ENCODE data around the gene COL8A1. TPM values are rescaled to one million over a fixed set of nuclear protein-coding genes. Genes with fewer than 3 reads are reported as not detected.

The COL8A1 gene
- total and polyA plus RNA-seq, 7 experiments from 2014 or later = 0.13 to 0.24 (median 0.14) TPM; not detected in 3

DNA sequence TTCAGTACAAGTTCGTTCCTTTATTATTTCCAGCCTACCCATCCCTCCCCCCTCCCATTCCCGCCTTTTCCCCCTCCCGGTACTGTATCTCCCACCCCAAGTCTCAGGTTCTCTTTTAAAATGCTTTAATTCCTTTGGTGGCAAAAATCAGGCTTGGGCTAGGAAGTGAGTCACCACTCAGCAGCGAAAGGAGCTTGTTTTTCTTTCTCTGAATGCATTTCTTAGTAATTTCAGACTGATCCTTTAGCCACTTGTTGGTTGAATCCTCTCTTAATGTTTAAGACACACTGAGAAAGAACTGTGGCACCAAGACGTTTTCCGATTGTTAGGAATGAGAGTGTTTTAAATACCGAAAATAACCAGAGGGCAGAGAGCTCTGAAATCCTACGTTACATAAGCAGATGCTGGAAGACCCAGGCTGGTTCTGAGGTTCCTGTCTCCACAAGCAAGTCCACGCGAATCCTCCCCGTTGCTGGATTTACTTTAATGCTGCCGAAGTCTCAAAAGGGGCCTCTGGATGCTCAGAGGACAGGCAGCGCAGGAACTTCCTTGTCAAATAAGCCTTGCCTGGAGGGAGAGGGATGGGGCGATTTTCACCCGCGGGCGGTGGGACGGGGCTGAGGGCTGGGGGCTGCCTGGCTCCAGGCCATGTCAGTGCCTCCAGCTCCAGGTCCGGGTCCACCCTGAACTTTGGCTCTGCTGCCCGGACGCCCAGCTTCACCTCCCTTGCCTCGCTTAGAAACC, 854 bp upstream of the COL8A1 start:
- Histone ChIP-seq H3K4me1 (ENCODE audit: control insufficient read depth in 2 of 2, insufficient read depth in 2 of 2, low read length in 2 of 2) (no peaks in the 10 kb centered on the region), H3K9me3 (ENCODE audit: control insufficient read depth in 2 of 3, low read length in 3 of 3) (no peaks in the 10 kb centered on the region), H3K4me3 (ENCODE audit: low read length) (no peak overlapping the region), H3K36me3 (ENCODE audit: control insufficient read depth in 2 of 3, insufficient read depth in 3 of 3, low read length in 3 of 3) (no peaks in the 10 kb centered on the region), H3K27me3 (ENCODE audit: control insufficient read depth in 2 of 2, insufficient read depth in 2 of 2, low read length in 2 of 2) (peaks cover 0 to 7% of the 10 kb centered on the region in 2 donors), H3K27ac (ENCODE audit: low read depth, low read length) (no peak overlapping the region)
- ATAC-seq (no peak), DNase-seq (no peak)
- Mint-ChIP-seq H3K9me3 (peaks cover 0 to 5% (median 0%) of the 10 kb centered on the region in 11 donors), H3K36me3 (peaks cover 0 to 5% (median 0%) of the 10 kb centered on the region in 5 donors), H3K4me3 (peak overlapping the region; percentile 26 to 78 (median 60)), H3K27ac (no peak overlapping the region), H3K4me1 (peaks cover 13 to 22% (median 17%) of the 10 kb centered on the region in 7 donors), H3K27me3 (peaks cover 67 to 83% (median 79%) of the 10 kb centered on the region in 5 donors)
- intact Hi-C loops (cut with micrococcal nuclease) = no loop called here
- ChIA-PET POLR2A (no interaction called here), CTCF (no interaction called here)

DNA sequence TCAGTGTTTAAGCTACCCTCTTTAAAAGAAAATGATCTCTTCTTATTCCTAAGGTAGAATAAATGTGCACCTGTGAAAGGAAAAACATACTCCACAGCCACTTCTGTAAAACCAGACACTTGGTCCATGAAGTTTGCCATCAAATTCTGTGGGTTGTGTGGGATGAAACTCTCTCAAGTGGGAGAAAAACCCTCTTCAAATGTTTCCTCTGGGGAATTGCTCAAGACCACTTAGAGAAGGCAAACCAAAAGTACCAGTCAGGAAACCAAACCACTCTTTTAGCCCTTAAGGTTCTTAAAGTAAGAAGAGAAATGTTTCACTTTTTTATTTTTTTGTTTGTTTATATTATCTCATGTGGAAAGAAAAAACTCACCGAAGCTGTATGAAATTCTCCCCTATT, 1.2 kb downstream of the COL8A1 start:
- Mint-ChIP-seq H3K4me1 (peaks cover 13 to 22% (median 17%) of the 10 kb centered on the region in 7 donors), H3K4me3 (no peak overlapping the region), H3K27ac (no peak overlapping the region), H3K9me3 (peaks cover 0 to 4% (median 0%) of the 10 kb centered on the region in 11 donors), H3K27me3 (peaks cover 64 to 92% (median 78%) of the 10 kb centered on the region in 5 donors), H3K36me3 (peaks cover 0 to 5% (median 0%) of the 10 kb centered on the region in 5 donors)
- Histone ChIP-seq H3K9me3 (ENCODE audit: control insufficient read depth in 2 of 3, low read length in 3 of 3) (no peaks in the 10 kb centered on the region), H3K36me3 (ENCODE audit: control insufficient read depth in 2 of 3, insufficient read depth in 3 of 3, low read length in 3 of 3) (no peaks in the 10 kb centered on the region), H3K27me3 (ENCODE audit: control insufficient read depth in 2 of 2, insufficient read depth in 2 of 2, low read length in 2 of 2) (peaks cover 0 to 7% of the 10 kb centered on the region in 2 donors), H3K4me3 (ENCODE audit: low read length) (no peak overlapping the region), H3K27ac (ENCODE audit: low read depth, low read length) (no peak overlapping the region), H3K4me1 (ENCODE audit: control insufficient read depth in 2 of 2, insufficient read depth in 2 of 2, low read length in 2 of 2) (no peaks in the 10 kb centered on the region)
- ChIA-PET POLR2A (no interaction called here), CTCF (no interaction called here)
- DNase-seq = no peak
- no peak for ATAC-seq
- intact Hi-C loops (cut with micrococcal nuclease) = no loop called here

DNA sequence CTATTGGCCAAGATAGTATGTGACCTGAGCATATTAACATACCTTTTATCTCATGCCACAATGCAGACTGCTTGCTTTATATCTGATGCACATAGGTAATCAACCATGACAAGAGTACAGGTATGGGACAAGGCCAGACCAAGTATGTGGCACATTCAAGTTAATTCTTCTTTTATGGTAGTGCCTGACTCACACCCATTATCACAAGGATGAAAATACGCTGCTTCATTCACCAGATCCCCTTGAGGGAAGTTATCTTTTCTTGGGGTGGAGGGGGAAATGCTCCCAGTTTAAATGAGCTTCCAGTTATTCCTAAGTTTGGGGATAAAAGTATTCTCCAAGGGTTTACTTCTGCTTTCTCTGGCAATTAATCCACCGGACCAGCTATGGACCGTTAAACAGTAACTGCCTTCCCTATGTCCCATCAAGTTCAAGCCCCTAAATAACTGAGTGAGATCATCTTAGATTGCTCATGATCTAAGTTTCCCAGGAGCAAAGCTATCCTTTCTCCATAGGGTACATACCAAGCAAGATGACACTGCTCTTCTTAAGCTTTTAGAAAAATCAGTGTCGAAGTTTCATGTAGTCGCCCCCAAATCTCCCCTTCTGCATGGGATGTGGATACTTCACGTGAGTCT, 1.9 kb downstream of the COL8A1 start:
- Mint-ChIP-seq H3K36me3 (peaks cover 0 to 5% (median 0%) of the 10 kb centered on the region in 5 donors), H3K27ac (no peak overlapping the region), H3K4me3 (no peak overlapping the region), H3K4me1 (peaks cover 13 to 22% (median 17%) of the 10 kb centered on the region in 7 donors), H3K9me3 (peaks cover 0 to 7% (median 0%) of the 10 kb centered on the region in 11 donors), H3K27me3 (peaks cover 59 to 89% (median 71%) of the 10 kb centered on the region in 5 donors)
- no peak overlapping the region for H3K27ac ChIP-seq (ENCODE audit: low read depth, low read length)
- DNase-seq (no peak), ATAC-seq (no peak)
- H3K27me3 ChIP-seq (ENCODE audit: control insufficient read depth in 2 of 2, insufficient read depth in 2 of 2, low read length in 2 of 2) = peaks cover 0 to 7% of the 10 kb centered on the region in 2 donors
- no peaks in the 10 kb centered on the region for H3K4me1 ChIP-seq (ENCODE audit: control insufficient read depth in 2 of 2, insufficient read depth in 2 of 2, low read length in 2 of 2)
- H3K4me3 ChIP-seq (ENCODE audit: low read length) = no peak overlapping the region
- no peaks in the 10 kb centered on the region for H3K36me3 ChIP-seq (ENCODE audit: control insufficient read depth in 2 of 3, insufficient read depth in 3 of 3, low read length in 3 of 3)
- intact Hi-C loops (cut with micrococcal nuclease) = no loop called here
- POLR2A ChIA-PET = no interaction called here
- CTCF ChIA-PET = no interaction called here
- no peaks in the 10 kb centered on the region for H3K9me3 ChIP-seq (ENCODE audit: control insufficient read depth in 2 of 3, low read length in 3 of 3)

DNA sequence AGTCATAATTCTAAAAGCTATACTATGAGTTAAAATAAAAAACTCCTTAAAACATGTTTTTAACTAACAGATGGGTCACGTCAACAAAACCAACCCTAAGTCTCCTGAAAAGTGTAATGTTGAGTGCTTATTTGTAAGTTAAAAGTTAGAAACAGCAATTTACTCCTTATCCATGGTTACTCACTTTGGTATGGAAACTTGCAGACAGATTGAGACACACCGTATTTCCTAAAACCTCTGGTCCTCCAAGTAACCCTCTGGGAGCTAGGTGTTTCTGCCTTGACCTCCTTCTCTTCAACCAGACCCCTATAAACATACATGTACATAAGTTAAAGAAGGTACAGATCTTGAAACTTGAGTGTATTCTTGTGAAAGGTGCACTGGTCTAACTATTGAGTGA, 3.1 kb downstream of the COL8A1 start:
- Histone ChIP-seq H3K27me3 (ENCODE audit: control insufficient read depth in 2 of 2, insufficient read depth in 2 of 2, low read length in 2 of 2) (peaks cover 0 to 6% of the 10 kb centered on the region in 2 donors), H3K27ac (ENCODE audit: low read depth, low read length) (no peak overlapping the region), H3K36me3 (ENCODE audit: control insufficient read depth in 2 of 3, insufficient read depth in 3 of 3, low read length in 3 of 3) (no peaks in the 10 kb centered on the region), H3K4me1 (ENCODE audit: control insufficient read depth in 2 of 2, insufficient read depth in 2 of 2, low read length in 2 of 2) (no peaks in the 10 kb centered on the region), H3K4me3 (ENCODE audit: low read length) (no peak overlapping the region), H3K9me3 (ENCODE audit: control insufficient read depth in 2 of 3, low read length in 3 of 3) (no peaks in the 10 kb centered on the region)
- POLR2A ChIA-PET = no interaction called here
- CTCF ChIA-PET = no interaction called here
- DNase-seq = no peak
- Mint-ChIP-seq H3K27me3 (peaks cover 49 to 80% (median 62%) of the 10 kb centered on the region in 5 donors), H3K4me1 (peaks cover 13 to 21% (median 17%) of the 10 kb centered on the region in 7 donors), H3K27ac (no peak overlapping the region), H3K9me3 (peaks cover 0 to 7% (median 0%) of the 10 kb centered on the region in 11 donors), H3K4me3 (no peak overlapping the region), H3K36me3 (peaks cover 0 to 5% (median 0%) of the 10 kb centered on the region in 5 donors)
- intact Hi-C loops (cut with micrococcal nuclease) = no loop called here
- ATAC-seq = no peak

DNA sequence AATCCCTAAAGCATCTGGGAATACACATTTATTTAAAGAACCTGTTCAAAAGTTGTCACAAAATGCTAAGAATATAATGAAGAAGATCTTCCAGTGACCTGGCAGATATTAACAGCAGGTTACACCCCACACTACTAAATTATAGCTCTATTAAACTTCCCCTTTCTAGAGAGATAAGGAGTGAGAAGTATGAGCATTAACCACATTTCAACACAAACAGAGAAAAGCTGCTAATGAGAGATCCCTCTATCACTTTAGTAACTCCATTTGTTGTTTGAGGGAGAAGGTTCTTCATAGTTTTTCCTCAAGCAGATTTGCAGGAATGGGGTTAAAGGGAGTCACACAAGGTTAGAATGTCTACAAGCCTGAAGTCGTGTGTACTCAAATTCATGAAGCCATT, 3.6 kb downstream of the COL8A1 start:
- Mint-ChIP-seq H3K27me3 (peaks cover 44 to 75% (median 57%) of the 10 kb centered on the region in 5 donors), H3K27ac (no peak overlapping the region), H3K9me3 (peaks cover 0 to 6% (median 0%) of the 10 kb centered on the region in 11 donors), H3K36me3 (peaks cover 0 to 5% (median 0%) of the 10 kb centered on the region in 5 donors), H3K4me3 (no peak overlapping the region), H3K4me1 (peaks cover 13 to 17% (median 15%) of the 10 kb centered on the region in 7 donors)
- Histone ChIP-seq H3K4me3 (ENCODE audit: low read length) (no peak overlapping the region), H3K27me3 (ENCODE audit: control insufficient read depth in 2 of 2, insufficient read depth in 2 of 2, low read length in 2 of 2) (peaks cover 0 to under 1% of the 10 kb centered on the region in 2 donors), H3K9me3 (ENCODE audit: control insufficient read depth in 2 of 3, low read length in 3 of 3) (no peaks in the 10 kb centered on the region), H3K27ac (ENCODE audit: low read depth, low read length) (no peak overlapping the region), H3K4me1 (ENCODE audit: control insufficient read depth in 2 of 2, insufficient read depth in 2 of 2, low read length in 2 of 2) (no peaks in the 10 kb centered on the region), H3K36me3 (ENCODE audit: control insufficient read depth in 2 of 3, insufficient read depth in 3 of 3, low read length in 3 of 3) (no peaks in the 10 kb centered on the region)
- ATAC-seq = no peak
- intact Hi-C loops (cut with micrococcal nuclease) = no loop called here
- no peak for DNase-seq
- CTCF ChIA-PET = no interaction called here
- POLR2A ChIA-PET = no interaction called here

DNA sequence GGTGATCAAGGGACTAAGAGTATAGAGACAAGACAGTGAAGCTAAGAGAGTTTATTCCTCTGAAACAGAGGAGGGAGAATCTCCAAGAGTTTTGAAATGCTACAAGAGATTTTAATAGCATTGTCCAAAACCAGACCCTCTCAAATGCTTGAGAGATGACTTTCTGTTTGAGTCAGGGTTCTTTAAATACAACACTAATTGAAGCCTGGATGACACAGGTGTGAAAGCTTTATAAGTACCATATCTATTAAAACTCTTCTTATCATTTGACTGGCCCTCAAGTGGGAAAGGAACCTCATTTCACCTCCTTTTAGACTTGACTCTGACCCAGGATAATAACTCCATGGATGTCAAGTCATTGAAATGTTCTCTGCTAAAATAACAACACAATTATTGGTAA, 5.6 kb downstream of the COL8A1 start:
- ATAC-seq = no peak
- H3K27ac ChIP-seq (ENCODE audit: low read depth, low read length) = no peak overlapping the region
- POLR2A ChIA-PET = no interaction called here
- Mint-ChIP-seq H3K4me1 (no peaks in the 10 kb centered on the region), H3K9me3 (peaks cover 0 to 6% (median 0%) of the 10 kb centered on the region in 11 donors), H3K36me3 (no peaks in the 10 kb centered on the region), H3K4me3 (no peak overlapping the region), H3K27ac (no peak overlapping the region), H3K27me3 (peaks cover 27 to 56% (median 39%) of the 10 kb centered on the region in 5 donors)
- no peaks in the 10 kb centered on the region for H3K9me3 ChIP-seq (ENCODE audit: control insufficient read depth in 2 of 3, low read length in 3 of 3)
- DNase-seq = no peak
- CTCF ChIA-PET = no interaction called here
- H3K4me1 ChIP-seq (ENCODE audit: control insufficient read depth in 2 of 2, insufficient read depth in 2 of 2, low read length in 2 of 2) = no peaks in the 10 kb centered on the region
- H3K36me3 ChIP-seq (ENCODE audit: control insufficient read depth in 2 of 3, insufficient read depth in 3 of 3, low read length in 3 of 3) = no peaks in the 10 kb centered on the region
- no peak overlapping the region for H3K4me3 ChIP-seq (ENCODE audit: low read length)
- no peaks in the 10 kb centered on the region for H3K27me3 ChIP-seq (ENCODE audit: control insufficient read depth in 2 of 2, insufficient read depth in 2 of 2, low read length in 2 of 2)
- intact Hi-C loops (cut with micrococcal nuclease) = no loop called here
